GM18868 (cell line): ENCODE data around the gene FLACC1.
"Not testable (repeated sequence)": the region's sequence is repeated elsewhere in the genome, so short reads cannot be mapped to it uniquely, and the experiment has no call there.

Source experiments
- ATAC-seq: cut with Tn5 transposase; IDR thresholded peaks from one replicate; pipeline ENCODE4 v1.9.1; 2021; ENCODE audit warnings: mild to moderate bottlenecking, moderate library complexity; ENCODE audit not compliant: unreplicated experiment

FLACC1 gene, protein sequence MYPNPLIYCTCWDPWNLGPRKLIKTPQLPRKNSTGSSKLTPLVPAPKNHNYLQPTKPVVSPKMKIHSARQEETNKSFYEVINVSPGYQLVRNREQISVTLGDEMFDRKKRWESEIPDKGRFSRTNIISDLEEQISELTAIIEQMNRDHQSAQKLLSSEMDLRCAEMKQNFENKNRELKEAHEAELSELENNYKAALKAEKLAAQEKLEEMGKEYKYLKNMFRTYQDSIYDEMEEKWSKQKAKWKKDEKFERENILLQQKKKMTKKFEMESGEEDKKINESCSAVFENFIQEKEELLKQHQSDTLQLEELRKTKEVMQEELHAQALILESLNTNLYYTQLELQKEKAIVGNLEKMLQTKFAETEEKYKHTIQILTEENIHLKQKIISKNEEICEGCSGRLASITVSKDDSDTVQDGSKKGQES

DNA sequence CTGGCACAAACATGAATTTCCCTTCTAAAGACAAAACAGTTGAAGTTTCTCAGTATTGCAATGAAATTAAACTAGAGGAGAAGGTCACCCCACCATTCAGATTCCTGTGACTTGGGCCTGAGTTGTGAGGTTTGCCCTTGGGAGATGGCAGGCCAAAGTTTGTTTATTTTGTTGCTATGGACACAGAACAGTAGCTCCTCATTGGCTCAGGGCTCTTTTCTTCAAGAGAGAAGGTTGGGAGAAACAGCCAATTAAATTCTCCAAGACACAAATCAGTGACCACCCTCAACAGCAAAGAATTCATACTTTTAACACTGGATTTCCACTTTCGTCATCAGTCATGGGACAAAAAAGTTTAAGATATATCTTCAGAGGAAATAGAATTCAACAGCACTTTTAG, at the start of gene FLACC1:
FLACC1 (minus strand) TSS at position 125 of the 400 bp plus-strand sequence. CDS start 5,941 bp downstream, outside the sequence.
- ATAC-seq, result no peak

DNA sequence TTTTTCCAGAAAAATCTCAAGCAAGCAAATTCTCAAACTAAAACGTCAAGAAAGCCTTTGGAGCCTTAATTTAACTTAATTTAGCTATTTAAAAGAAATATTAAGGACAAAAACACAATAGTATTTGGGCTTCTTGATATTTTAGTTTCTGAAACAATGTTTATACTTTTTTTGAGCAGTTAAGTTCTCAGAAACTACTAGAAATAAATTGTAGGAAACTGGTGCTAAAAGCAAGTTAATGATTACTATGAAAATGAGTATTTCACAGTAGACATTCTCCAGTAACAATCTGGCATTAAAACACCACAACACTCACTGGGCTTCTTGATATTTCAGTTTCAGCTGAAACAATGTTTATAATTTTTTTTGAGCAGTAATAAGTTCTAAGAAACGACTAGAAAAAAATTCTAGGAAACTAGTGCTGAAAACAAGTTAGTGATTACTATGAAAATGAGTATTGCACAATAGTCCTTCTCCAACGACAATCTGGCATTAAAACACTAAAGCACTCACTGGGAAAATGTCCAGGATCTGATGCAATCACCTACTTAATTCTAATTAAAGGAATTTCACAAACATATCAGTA, 49.0 kb upstream of the FLACC1 start:
- no peak for ATAC-seq

DNA sequence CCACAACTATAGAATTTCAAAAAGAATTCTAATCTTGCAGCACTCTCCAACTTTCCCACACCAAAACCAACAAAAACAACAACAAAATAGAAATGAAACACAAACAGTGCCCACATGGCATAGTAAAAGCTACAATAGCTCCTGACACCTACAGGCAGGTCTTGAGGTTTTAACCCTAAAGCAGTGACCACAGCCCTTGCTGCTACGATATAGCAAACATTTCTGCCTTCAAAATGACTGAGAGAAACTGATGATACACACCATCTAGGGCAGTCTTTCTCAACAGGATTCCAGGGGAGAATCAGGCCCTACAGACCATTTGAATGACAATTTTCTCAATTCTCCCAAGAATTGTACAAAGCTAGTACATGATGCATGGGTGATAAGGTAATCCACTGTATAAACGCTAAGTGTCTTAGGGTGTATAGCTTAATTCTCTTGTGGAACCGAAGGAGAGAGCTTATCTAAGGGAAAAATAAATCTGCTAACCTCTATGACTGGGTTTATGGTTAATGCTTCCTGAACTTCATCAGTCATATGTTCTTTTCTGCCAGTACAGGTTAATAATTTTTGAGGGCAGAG, 47.6 kb upstream of the FLACC1 start:
- no peak for ATAC-seq

DNA sequence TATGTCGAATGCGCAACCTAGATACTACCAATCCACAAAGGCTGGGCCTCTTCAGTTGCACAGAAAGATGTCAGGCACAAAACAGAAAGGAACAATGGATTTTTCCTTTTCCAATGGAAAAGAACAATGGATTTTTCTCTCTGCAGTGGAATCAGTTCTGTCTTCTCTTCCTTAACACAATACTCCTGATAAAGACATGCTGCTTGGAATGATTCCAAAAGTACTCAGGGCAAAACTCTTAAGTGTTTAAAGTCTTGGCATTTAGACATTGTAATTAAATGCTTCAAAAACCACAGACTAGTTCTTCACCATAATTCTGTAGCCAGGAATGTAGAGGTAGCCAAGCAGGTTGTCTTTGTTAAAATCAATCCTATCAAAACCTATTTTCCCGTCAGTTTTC, 46.7 kb upstream of the FLACC1 start:
- ATAC-seq, result no peak

DNA sequence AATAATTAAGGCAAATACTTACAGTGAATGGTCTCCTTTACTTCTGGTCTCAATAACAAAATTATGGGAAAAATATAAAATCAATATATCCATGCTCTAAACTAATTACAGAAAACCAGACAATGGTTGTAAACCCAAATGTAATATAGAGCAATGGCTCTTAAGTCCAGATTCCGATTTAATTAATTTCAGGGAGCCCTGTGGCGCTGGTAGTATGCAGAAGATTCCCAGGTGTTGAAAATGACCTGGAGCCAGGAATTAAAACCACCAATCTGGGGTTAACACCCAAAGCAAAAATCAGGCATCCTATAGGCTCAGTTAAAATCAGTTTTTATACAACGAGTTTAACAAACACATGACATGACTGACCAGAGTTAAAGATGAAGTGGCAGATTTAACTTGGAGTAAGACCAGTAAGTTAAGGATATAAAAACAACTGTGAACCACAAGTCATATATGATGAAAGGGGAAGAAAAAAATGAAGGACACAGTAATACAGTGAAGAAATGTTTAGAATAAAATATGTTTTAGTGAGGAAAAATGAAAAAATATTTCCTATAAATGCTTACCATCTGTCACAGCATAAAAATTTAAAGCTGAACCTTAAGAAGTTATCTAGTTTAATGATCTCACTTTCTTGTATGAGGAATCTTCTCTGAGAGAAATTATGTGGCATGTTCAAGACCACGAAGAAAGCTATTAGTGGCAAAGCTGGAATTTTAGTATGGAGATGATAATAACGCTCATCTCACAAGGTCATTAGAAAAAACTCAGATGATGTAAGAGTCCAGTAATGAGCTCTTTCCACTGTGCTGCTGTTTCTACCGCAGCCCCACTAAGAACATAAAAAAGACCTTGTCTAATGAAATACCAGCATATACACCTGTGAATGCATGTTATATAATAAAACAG, 45.8 kb upstream of the FLACC1 start:
- ATAC-seq, result no peak

DNA sequence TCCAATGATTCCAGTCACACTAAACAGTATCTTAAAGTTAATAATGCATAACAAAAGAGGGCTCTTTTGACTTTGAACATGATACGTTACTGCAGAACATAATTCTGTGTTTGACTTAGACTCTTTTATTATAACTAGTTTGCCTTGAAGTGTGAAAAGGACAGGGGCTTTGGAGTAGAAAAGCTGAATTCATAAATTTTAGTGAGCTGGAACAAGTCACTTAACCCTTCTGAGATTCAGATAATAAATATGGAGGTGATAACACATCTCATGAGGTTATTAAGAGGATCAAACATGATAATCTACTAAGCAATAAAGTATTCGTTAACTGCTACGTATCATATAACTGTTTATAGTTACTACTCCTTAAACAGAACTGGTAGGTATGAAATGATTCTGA, 44.7 kb upstream of the FLACC1 start:
- no peak for ATAC-seq

DNA sequence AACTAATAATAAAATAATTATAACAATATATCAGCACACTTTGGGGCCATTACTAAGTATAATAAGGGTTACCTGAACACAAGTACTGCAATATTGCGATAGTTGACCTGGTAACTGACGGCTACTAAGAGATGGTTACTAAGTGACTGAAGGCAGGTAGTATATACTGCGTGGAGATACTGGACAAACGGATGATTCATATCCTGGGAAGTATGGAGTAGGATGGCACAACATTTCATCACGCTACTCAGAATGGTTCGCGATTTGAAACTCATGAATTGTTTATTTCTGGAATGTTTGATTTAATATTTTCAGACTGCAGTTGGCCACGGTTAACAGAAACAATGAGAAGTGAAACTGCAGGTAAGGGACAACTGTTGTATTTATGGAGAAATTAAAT, 39.5 kb upstream of the FLACC1 start:
- no peak for ATAC-seq

DNA sequence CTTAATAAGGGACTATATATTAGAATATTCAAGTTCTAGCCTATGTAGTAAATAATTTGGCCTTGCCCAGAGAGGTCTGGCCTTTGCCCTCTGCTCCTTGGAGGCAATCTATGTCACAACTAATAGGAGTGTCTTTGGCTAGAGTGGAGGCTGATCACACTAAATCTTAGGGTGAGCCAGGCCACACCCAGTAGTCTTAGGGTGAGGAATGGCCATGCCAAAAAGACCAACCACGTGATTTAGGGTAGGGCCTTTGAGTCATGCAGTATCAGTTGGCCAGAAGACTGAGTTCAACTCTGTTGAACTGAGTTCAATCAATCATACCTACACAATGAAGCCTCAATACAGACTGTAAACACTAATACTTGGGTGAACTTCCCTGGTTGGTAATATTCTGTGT, 26.0 kb upstream of the FLACC1 start:
- no peak for ATAC-seq

DNA sequence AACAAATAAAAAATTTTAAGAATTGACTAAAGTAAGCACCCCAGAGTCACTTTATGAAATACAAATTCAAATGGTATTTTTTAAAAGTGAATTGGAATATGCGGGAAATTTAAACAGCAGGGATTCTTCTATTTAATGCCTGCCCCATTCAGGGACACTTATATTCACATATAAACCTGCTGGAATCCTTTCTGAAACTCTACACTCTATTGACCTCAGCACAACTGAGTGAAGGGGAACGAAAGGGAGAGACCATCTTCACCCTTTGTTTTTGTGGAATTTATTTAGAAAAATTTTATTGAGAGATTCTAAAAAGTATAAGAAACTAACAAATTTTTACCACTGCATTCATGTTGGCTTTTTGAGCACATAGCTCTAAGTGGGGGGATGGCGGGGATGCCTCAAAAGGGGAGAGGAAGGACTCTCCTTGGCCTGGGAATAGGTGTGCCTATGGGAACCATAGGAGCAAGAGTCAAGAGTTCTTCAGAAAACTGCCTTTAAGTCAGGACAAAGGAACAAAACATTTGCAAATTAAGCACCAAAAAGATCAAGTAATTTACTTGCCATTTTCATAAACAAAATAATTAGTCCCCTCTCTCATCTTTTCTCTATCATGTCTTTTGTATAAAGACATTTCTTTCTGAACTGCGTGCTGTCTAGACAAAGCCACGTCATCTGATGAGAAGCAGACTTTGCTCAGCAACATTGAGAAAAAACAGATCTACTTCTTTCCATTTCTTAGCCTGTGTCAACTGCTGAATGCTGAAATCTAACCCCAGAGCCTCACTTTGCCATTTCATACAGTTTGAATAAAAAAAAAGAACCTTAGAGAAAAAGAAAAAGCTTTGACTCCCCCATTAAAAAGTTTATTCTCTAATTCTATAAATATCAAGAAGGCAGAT, 21.6 kb upstream of the FLACC1 start:
- ATAC-seq, result no peak

DNA sequence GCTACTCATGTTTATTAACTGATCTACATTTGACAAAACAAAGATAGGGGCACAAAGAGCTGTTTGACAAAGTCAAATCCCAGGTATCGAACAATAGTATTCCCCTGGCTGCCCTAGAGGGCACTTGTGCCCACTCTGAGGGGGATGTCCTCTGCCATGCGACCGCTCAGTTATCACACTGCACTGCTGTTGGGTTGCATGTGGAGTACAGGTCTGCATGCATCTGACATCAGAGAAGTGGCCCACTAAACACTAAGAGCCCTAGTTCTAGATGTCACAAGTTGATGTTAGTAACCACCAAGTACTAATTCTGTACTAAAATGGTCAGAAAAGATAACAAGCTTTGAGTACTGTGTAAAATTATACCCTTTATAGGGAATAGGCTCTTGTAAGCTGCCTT, 20.1 kb upstream of the FLACC1 start:
- ATAC-seq, result no peak

DNA sequence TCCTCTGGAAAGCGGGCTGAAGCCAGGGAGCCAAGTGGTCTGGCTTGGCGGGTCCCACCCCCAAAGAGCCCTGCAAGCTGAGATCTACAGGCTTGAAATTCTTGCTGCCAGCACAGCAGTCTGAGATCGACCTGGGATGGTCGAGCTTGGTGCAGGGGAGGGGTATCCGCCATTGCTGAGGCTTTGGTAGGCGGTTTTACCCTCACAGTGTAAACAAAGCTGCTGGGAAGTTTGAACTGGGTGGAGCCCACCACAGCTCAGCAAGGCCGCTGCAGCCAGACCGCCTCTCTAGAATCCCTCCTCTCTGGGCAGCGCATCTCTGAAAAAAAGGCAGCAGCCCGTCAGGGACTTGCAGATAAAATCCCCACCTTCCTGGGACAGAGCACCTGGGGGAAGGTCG, 12.6 kb upstream of the FLACC1 start:
- ATAC-seq, result no peak

DNA sequence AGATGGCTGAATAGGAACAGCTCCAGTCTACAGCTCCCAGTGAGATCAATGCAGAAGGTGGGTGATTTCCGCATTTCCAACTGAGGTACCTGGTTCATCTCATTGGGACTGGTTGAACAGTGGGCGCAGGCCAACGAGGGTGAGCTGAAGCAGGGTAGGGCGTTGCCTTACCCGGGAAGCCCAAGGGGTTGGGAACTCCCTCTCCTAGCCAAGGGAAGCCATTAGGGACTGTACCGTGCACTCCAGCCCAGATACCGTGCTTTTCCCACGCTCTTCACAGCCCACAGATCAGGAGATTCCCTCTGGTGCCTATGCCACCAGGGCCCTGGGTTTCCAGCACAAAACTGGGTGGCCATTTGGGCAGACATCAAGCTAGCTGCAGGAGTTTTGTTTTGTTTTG, 12.2 kb upstream of the FLACC1 start:
- ATAC-seq, result not testable (repeated sequence)

DNA sequence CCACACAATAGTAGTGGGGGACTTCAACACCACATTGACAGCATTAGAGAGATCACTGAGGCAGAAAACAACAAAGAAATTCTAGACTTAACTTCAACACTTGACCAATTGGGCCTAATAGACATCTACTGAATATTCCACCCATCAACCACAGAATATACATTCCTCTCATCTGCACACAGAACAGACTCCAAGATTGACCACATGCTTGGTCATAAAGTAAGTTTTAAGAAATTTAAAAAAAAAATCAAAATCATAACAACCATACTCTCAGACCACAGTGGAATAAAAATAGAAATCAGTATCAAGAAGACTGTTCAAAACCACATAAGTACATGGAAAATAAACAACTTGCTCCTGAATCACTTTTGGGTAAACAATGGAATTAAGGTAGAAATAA, 9.0 kb upstream of the FLACC1 start:
- no peak for ATAC-seq

DNA sequence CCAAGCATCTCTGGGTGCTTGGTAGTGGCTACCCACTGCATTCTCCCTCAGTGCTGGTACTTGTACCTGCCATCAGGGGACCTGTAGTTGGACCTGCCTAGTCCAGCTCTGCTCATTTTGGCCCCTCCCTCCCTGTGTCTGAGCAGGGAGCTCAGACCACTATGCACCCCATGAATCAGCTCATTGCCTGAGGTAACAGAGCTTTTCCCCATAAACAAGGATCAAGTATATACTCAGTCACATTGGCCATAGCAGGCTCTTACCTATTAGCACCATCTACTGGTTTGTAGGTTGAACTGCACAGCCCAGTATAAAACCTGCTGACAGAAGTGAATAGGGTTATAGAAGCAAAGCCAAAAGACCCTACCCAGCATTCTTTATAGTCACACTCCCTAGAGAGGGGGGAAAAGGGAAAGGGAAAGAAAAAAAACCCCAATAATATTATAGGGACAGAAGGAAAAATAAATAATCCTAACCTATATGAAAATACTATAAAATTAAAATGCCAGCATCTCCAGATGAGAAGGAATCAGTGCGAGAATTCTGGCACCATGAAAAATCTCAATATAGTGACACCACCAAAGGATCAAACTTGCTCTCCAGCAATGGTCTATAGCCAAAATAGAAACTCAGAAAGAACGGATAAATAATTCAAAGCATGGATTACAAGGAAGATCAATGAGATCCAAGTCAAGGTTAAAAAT, 6.9 kb upstream of the FLACC1 start:
- ATAC-seq, result peak; percentile 66

DNA sequence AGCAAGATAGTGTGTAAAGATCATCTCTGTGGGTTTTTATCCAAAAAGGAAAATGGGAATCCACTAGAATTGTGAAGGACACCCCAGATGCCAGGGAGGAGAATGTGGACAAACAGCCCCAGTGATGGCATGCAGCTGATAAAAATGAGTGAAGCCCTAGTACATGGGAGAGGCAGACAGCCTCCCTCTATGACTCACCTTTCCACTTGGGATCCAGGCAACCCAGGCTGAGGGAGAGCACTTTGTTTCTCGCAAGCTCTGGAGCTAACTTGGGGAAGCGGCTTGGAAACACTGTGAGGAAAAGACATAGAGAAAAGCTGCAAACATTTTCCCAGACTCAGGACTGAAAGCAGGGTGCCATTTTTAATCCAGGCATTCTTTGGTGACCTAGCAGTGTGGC, 5.3 kb upstream of the FLACC1 start:
- ATAC-seq, result no peak

DNA sequence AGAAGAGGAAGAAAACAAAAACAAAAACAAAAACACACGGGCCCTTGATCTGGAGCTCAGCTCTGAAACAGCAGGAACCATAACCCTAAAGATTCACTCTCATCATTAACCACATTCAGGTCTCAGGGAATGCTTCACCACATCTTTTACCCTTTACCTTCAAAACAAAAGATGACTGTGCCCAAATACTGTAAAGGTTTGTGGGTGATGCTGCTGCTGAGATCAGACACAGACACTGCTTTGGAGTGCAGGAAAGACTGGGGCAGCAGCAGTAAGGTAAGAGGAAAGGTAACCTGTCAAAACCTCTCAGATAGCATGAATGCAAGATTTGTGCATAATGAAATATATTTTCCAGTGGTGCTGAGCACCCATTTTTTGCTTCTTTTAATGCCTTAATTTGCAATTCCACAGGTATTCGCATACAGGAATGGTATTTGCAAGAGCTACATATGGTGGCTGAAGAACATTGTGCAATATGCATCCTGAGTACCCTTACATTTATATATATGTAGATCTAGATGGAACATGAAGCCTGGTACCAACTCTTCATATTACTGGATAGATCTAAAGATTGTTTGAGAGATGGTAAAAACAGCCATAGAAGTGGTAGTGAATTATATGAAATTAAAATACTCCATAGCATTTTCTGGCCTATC, 4.1 kb upstream of the FLACC1 start:
- no peak for ATAC-seq

DNA sequence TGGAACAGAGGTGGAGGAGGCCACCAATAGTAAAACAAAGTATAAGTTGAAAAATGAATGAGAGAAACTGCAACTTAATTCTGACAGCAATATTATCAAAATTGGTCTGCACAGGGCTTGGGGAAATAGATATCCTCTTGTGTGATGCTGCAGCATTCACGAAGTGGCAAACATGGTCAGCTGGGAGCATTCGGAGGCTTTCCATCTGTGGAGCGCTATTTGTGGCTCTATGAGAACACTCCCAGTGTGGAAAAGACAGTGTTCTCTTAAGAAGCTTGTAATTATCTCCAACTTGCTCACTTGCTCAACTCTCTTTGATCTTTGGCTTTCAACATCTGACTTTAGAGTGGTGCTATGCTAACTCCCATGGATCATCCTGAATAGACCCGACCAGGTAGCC, 3.1 kb upstream of the FLACC1 start:
- no peak for ATAC-seq

DNA sequence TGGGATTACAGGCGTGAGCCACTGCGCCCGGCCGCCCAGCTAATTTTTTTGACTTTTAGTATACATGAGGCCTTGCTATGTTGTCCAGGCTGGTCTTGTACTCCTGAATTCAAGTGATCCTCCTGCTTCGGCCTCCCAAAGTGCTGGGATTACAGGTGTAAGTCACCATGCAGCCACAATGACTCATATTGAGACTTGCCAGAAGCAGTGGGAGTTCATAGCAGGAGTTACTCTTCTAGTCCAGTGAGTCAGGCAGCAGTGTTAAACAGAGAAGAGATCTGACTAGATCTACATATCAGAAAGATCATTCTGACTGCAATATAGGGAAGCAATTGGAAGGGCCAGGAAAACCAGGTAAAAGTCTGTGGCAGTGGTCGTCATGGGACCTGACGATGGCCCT, 1.5 kb upstream of the FLACC1 start:
- no peak for ATAC-seq

DNA sequence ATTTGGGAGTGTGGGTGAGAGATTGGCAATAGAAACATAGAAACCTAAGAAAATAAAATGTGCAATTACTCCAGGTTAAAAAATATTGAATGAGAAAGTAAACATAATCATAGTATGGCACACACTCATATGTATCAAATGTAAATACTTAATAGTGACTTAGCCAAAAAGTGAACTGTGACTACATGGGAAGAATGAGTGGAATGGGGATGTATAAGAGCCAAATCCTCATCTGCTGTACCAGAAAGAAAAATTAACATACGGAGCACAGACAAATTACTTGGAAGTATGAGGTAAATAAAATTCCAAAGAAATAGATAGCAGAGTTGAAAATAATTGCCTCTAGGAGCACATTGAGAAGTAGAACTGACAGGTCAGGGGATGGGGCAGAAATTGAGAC, 4.0 kb downstream of the FLACC1 start:
- no peak for ATAC-seq
